Lower lobe of right lung (tissue), 2 donors: Measurements from ENCODE around the gene MUC4. TPM values are rescaled to one million over a fixed set of nuclear protein-coding genes. Genes with fewer than 3 reads are reported as not detected.

ENCODE experiments used
- ATAC-seq, 2 donors: fragments of 200-7000 bp; cut with Tn5 transposase; one replicate each; pipeline ENCODE4 v1.9.1; 2020 to 2022; ENCODE audit warnings: mild to moderate bottlenecking in 2 of 2, moderate library complexity in 2 of 2
- DNase-seq: peaks from one replicate; pipeline ENCODE4 v3.0.0-alpha.2; 2020
- H3K27ac ChIP-seq: fragments of 200-600 bp; one replicate; pipeline ENCODE4 v1.8.0; 2022
- H3K27me3 ChIP-seq: fragments of 200-600 bp; one replicate; pipeline ENCODE4 v1.8.0; 2022; ENCODE audit warnings: low read depth
- H3K36me3 ChIP-seq: fragments of 200-600 bp; one replicate; pipeline ENCODE4 v1.8.0; 2022; ENCODE audit warnings: mild to moderate bottlenecking
- H3K4me1 ChIP-seq: fragments of 200-600 bp; one replicate; pipeline ENCODE4 v1.8.0; 2022
- H3K4me3 ChIP-seq: fragments of 200-600 bp; one replicate; pipeline ENCODE4 v1.8.0; 2022; ENCODE audit warnings: mild to moderate bottlenecking
- H3K9me3 ChIP-seq: fragments of 200-600 bp; one replicate; pipeline ENCODE4 v1.8.0; 2022
- intact Hi-C: fragments of 100-400 bp; cut with DNase I; formaldehyde crosslinking; loops from one replicate; pipeline ENCODE4 v1.11.0; 2022
- long read RNA-seq: library from polyadenylated mRNA; unstranded; transcript quantifications from one replicate; pipeline ENCODE4 v2.0.0, GENCODE V29; 2021
- total RNA-seq: library from RNA; stranded (reverse); fragmentation: NEBNext Ultra II Directional; extraction: Animal tissue kit (Norgen Biotek cat#: 25700); gene quantifications from one replicate; pipeline ENCODE4 v1.2.1, GENCODE V29; 2021
- TF ChIP-seq, protein P1 (sequence below): fragments of 200-600 bp; IDR thresholded peaks from one replicate; pipeline ENCODE4 v1.8.0; 2022; ENCODE audit warnings: antibody characterized with exemption, mild to moderate bottlenecking
- donor health status: DM: no; HTN: yes; CAD: no; lungs with severe emphysema.

The MUC4 gene, protein sequence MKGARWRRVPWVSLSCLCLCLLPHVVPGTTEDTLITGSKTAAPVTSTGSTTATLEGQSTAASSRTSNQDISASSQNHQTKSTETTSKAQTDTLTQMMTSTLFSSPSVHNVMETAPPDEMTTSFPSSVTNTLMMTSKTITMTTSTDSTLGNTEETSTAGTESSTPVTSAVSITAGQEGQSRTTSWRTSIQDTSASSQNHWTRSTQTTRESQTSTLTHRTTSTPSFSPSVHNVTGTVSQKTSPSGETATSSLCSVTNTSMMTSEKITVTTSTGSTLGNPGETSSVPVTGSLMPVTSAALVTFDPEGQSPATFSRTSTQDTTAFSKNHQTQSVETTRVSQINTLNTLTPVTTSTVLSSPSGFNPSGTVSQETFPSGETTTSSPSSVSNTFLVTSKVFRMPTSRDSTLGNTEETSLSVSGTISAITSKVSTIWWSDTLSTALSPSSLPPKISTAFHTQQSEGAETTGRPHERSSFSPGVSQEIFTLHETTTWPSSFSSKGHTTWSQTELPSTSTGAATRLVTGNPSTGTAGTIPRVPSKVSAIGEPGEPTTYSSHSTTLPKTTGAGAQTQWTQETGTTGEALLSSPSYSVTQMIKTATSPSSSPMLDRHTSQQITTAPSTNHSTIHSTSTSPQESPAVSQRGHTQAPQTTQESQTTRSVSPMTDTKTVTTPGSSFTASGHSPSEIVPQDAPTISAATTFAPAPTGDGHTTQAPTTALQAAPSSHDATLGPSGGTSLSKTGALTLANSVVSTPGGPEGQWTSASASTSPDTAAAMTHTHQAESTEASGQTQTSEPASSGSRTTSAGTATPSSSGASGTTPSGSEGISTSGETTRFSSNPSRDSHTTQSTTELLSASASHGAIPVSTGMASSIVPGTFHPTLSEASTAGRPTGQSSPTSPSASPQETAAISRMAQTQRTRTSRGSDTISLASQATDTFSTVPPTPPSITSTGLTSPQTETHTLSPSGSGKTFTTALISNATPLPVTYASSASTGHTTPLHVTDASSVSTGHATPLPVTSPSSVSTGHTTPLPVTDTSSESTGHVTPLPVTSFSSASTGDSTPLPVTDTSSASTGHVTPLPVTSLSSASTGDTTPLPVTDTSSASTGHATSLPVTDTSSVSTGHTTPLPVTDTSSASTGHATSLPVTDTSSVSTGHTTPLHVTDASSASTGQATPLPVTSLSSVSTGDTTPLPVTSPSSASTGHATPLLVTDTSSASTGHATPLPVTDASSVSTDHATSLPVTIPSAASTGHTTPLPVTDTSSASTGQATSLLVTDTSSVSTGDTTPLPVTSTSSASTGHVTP (N-terminal part only)
- 7.9 TPM for total RNA-seq
- long read RNA-seq, partial matches to known transcripts, result 6 of 11 reads
- long read RNA-seq, other reads (novel, unspliced or antisense), result 4 of 11 reads

DNA sequence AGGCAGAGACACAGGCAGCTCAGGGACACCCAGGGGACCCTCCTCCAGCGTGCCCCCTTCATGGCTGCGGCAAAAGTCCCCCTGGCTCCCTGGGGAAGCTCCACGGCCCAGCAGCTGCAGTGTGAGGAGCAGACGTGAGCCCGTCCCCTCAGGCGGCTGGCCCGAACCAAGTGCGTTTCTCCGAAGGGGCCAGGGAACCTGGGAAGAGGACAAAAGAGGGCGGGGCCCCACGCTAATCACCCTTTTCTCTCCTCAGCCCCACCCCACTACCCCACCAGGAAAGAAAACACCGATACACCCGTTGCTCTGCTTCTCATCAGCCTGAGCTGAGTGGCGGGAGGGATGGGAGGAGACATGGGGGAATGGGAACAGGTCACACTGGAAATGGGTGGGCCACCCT lies at the start of gene MUC4:
Gene MUC4 (minus strand): TSS at position 174 of the 400 bp plus-strand sequence. CDS start 112 bp downstream, at position 62.
- no peak for DNase-seq

DNA sequence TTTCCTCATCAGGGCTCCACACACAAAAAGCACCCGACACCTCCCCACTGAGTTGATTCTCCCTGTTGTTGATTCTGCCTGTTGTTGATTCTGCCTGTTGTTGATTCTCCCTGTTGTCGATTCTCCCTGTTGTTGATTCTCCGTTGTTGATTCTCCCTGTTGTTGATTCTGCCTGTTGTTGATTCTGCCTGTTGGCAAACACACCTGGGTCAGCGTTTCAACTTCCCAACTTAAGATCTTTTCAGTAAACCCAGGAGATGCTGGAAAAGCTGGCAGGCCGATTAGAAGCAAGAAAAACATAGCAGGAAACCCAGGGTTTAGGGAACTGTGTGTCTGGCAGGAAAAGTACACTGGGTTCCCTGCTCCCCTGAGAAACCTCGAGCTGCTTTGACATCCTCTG lies 48.7 kb upstream of the MUC4 start:
- DNase-seq (no peak), ATAC-seq (no peak)
- TF ChIP-seq, protein P1, sequence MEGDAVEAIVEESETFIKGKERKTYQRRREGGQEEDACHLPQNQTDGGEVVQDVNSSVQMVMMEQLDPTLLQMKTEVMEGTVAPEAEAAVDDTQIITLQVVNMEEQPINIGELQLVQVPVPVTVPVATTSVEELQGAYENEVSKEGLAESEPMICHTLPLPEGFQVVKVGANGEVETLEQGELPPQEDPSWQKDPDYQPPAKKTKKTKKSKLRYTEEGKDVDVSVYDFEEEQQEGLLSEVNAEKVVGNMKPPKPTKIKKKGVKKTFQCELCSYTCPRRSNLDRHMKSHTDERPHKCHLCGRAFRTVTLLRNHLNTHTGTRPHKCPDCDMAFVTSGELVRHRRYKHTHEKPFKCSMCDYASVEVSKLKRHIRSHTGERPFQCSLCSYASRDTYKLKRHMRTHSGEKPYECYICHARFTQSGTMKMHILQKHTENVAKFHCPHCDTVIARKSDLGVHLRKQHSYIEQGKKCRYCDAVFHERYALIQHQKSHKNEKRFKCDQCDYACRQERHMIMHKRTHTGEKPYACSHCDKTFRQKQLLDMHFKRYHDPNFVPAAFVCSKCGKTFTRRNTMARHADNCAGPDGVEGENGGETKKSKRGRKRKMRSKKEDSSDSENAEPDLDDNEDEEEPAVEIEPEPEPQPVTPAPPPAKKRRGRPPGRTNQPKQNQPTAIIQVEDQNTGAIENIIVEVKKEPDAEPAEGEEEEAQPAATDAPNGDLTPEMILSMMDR, result no peak
- Histone ChIP-seq H3K4me1 (peaks cover 8% of the 10 kb centered on the region), H3K27ac (no peak overlapping the region), H3K9me3 (no peaks in the 10 kb centered on the region), H3K4me3 (no peak overlapping the region), H3K27me3 (peaks cover 4% of the 10 kb centered on the region), H3K36me3 (peaks cover 5% of the 10 kb centered on the region)
- intact Hi-C loops, result no loop called here

More for the DNA sequence above, at the start of gene MUC4:
- intact Hi-C loops, result no loop called here
- H3K4me1 ChIP-seq, result no peaks in the 10 kb centered on the region
- no peaks in the 10 kb centered on the region for H3K9me3 ChIP-seq
- H3K36me3 ChIP-seq, result no peaks in the 10 kb centered on the region
- no peak for ATAC-seq
- no peak within 1 kb of the TSS for H3K4me3 ChIP-seq
- no peak within 1 kb of the TSS for H3K27ac ChIP-seq
- peaks cover 9% of the 10 kb centered on the region for H3K27me3 ChIP-seq
- TF ChIP-seq, protein P1, result no peak

DNA sequence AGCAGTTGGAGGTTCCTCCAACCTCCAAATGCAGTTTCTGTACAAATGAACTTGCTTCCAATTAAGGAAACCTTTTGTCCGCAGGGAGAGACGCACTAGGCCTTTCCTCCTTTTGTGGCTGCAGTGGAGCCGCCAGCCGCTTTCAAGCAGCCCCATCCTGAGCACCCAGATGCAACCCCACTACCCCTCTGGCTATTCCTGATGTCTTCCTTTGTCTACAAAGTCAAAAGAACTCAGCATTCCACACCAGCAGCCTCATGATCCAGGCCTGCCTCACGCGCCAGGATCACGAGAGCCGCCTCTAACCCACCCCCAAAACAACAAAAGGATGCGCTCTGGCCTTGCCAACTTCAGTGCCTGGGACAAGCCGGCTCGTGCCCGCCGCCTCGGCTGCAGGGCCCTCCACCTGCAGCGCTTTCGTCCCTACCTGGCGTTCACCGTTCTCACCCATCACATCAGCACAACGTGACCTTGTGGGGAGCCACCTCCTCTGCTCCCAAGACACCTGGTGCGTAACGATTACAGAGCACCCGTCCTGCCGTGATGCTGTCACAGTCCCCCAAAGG lies 48.2 kb upstream of the MUC4 start:
- H3K9me3 ChIP-seq, result no peaks in the 10 kb centered on the region
- intact Hi-C loops, result no loop called here
- H3K4me3 ChIP-seq, result no peak overlapping the region
- no peak overlapping the region for H3K27ac ChIP-seq
- H3K4me1 ChIP-seq, result peaks cover 8% of the 10 kb centered on the region
- TF ChIP-seq, protein P1, result no peak
- H3K27me3 ChIP-seq, result peaks cover 4% of the 10 kb centered on the region
- peaks cover 5% of the 10 kb centered on the region for H3K36me3 ChIP-seq
- DNase-seq (no peak), ATAC-seq (no peak)

DNA sequence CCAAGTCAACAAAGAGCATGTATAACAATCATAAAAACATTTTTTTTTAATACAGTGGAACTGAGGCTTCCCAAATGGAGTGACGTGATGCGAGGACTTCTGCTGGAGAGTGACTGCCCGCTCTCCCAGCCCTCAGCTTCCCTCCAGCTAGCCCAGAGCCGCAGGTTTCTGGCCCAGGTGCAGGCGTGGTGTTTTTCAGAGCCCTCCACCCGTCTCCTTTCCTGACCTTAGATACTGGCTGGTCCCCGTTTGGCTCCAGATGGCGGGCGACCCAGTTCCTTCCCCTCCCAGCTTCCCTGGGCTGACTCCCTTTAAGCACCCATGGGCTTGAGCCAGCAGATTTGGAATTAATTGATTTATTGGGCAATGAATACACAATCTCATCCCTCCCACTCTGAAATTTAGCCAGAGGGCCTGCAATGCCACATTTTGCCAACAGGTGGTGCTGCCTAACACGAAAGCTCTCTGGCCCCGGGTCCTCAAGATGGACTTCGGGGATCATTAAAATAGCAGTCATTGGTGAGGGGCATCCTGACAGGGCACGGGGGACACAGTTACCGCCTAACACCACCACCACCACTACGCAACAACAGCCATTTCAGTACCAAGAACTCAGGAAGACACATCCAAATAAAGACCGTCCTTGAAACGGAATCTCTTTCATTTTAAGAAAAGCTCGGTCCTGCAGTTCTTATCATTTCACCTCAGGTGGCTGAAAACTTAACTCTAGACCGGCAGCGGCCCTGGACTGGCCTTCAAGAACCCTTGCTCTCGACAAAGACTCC lies 47.5 kb upstream of the MUC4 start:
- intact Hi-C loops, result no loop called here
- peaks cover 5% of the 10 kb centered on the region for H3K36me3 ChIP-seq
- H3K27me3 ChIP-seq, result peaks cover 4% of the 10 kb centered on the region
- no peaks in the 10 kb centered on the region for H3K9me3 ChIP-seq
- peak; percentile 75 for DNase-seq
- H3K27ac ChIP-seq, result no peak overlapping the region
- no peak overlapping the region for H3K4me3 ChIP-seq
- TF ChIP-seq, protein P1, result peak; percentile 94
- peak; percentile 49 to 58 for ATAC-seq
- H3K4me1 ChIP-seq, result peaks cover 8% of the 10 kb centered on the region
